Fibroblast of skin of right biceps (primary cell): Measurements from ENCODE around the gene ARL15.
A peak's percentile ranks its signal among the peaks of the same experiment; 100 is the strongest.
"Not testable (repeated sequence)": the region's sequence is repeated elsewhere in the genome, so short reads cannot be mapped to it uniquely, and the experiment has no call there.

ENCODE experiments used
- DNase-seq: peaks from one replicate; pipeline ENCODE4 v3.0.0-alpha.2; 2013

ARL15 gene

DNA sequence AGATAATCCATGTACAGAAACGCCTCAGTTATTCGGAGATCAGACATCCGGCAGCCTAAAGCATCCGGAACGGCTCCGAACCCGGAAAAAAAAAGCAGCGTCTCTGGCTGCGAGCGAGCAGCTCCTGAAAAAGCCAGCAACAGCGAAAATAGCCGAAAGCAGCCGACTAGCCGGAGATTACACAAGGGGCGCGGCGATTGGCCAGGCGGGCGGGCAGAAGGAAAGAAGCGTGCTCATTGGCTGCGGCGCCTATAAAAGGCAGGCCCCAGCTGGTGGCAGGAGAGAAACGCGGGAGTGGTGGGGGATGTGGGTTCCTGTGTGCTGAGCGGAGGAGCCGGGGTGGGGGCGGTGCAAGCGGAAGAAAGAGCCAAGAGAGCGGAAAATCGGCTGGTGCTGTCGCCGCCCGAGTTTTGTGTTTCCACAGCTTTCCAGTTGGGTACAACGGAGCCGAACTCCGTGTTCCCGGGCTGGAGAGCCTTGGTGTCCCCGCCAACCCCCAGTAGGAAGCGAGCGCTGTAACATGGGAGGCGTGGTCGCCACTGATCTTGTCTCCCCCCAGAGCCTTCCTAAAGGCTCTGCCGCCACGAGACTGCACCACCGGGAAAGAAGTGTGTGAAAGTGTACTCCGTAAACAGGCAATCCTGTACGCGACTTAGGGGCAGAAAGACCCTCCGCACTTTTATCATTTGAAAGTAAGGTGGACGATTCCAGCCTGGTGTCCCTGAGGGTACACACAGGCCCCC lies at the start of gene ARL15:
ARL15 (minus strand) TSS at position 141 of the 743 bp plus-strand sequence.
- peak; percentile 99 for DNase-seq

DNA sequence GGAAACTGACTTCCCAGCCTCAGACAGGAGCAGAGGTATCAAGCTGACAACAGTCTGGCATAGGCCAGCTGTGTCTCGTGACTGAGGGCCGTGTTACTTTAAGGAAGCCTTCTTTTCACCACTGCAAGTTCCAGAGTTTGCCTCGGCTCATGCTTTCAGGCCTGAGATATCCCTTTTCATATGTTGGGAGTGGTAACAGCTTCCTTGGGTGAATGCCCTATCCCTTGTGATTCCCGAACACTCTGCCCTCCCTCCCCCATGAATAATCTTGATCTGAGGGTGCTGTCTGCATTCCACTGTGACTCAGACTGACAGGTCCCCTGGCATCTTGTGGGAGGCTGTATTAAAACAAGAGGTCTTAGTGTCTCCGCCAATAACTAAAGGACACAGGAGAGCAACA lies 49.7 kb upstream of the ARL15 start:
- peak; percentile 79 for DNase-seq

DNA sequence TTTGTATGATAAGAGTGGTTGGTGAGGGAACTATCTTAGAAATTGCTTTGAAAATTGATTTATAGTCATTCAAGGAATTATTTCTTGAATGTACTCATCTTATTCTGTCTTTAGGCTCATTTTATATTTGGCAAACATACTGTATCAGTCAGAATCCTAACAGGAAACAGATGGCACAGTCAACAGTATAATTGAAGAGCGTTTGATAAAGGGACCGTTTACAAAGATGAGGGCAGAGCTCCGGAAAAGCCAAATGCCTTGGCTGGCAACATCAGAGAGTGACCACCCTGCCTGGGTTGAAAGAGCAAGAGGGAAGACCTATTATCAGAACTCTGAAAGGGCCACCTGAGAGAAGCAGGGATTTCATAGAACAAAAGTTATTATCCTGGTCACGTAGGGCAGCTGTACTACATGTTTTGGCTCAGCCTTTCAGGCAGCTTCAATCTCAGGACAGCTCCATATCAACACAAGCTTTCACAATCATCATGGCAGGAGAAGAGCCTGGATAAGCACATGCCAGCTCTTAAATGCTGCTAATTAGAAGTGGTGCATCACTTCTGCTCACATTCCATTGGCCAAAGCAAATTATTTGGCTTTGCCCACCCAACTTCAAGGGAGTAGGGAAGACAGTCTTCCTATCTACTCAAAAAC lies 47.2 kb upstream of the ARL15 start:
- DNase-seq, result peak; percentile 14

GRCh38 chr5:54353933-54354564 lies 43.7 kb upstream of the ARL15 start:
- DNase-seq, result not testable (repeated sequence)

- not testable (repeated sequence) for DNase-seq
Measured at GRCh38 chr5:54352580-54352979, 42.2 kb upstream of the ARL15 start.

DNA sequence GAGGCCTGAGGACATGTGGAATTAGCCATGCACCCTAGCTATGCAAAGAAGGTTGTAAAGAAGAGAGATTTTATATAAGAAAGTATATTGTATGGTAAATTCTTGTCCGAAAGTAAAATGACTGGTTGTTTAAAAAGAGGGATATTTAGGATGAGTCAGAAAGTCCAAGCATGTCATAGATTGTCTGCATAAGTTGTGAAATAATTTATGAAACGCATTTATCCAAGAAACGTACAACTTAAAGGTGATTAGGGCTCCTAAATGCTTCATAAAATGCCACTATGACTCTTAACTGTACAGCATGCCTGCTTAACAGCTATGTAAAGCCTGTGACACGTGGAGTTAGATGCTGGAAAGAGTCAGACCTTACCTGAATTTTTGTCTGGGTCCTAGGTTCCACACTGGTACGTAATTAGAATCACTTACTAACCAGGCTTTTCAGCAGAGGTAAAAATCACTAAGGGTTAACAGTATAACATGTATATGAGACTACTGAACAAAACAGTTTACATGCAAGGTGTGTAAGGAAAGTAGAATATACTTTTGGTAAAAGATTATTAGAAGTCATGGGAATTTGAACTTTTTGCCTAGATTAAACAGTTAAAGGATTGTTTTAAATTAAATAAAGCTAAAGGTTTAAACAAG lies 37.0 kb upstream of the ARL15 start:
- DNase-seq, result peak; percentile 14

DNA sequence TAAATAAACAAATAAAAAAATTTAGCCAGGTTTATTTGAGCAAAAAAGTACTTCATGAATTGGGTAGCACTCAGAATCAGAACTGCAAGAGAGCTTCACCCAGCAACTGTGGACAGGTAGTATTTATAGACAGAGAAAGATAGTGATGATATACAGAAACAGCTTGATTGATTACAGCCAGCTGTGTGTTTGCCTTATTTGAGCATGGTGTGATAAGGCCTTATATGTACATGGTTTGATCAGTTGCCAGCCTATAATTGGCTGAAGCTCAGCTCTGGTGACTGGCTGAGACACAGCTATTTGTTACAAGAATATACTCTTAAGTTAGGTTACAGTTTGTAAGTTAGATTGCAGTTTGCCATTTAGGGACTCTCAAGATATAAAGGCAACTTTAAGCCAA lies 34.3 kb upstream of the ARL15 start:
- DNase-seq, result peak; percentile 42

- no peak for DNase-seq
Measured at GRCh38 chr5:54341971-54342370, 31.6 kb upstream of the ARL15 start.

DNA sequence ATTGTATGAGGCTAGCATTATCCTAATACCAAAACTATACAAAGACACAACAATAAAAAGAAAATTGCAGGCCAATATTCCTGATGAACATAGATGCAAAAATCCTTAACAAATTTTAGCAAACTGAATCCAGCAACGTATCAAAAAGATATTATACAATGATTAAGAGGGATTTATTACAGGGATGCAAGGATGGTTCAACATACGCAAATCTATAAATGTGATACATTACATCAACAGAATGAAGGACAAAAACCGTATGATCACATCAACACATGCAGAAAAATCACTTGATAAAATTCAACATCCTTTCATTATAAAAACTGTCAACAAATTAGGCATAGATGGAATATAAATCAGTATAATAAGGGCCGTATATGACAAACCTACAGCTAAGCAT lies 27.1 kb upstream of the ARL15 start:
- no peak for DNase-seq

DNA sequence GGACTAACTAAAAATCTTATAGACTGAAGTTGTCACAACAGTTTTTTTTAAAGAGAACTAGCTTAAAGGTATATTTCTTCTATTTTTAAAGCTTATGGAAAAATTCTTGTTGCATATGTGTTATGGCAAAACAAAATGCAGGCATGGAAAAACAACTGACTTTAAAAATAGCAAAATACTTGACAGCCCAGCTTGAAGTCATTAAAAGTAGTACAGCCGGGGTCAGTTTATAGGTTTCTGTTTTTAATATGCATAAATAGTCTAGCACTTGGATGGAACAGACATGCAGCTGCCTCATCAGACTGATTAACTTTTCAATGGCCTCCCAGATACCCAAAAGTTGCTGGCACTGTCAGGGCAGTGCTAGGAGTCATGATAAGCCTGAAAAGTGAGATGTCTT lies 22.3 kb upstream of the ARL15 start:
- no peak for DNase-seq

DNA sequence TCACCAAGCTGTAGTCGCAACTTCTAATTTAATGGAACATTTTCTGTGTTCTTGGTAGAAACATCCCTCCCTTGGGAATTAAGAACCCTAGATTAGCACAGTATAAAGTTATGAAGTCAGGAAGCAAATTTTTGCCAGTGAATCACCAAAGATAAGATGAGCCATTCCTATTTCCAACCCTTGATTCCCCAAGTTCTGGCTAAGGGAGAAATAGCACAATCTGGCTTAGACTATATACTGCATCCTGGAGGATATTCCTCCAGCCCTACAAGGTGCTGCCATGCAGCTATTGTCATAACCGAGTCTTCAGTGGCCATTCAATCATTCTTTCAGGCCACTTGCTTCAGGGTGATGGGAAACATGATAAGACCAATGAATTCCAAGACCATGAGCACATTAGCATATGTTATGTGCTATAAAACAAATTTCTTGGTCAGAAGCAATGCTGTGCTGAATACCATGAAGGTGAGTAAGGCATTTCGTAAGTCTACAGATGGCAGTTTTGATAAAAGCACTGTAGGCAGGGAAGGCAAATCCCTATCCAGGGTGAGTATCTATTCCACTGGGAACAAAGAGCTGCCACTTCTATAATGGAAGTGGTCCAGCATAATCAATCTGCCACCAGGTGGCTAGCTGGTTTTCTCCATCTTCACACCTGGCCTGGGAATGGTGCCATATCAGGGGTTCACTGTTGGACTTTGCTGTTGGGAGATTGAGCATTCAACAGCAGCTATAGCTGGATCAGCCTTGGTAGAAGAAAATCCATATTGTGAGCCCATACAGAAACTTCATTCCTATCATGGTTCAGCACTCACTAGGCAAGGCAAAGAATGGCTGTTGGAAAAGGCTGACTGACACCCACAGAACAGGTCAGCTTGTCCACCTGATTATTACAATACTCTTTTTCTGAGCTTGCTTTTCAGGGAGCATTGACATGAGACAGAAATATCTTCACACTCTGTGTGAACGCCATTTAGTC lies 19.6 kb upstream of the ARL15 start:
- DNase-seq, result peak; percentile 99

GRCh38 chr5:54326662-54327270 lies 16.4 kb upstream of the ARL15 start:
- DNase-seq, result no peak

DNA sequence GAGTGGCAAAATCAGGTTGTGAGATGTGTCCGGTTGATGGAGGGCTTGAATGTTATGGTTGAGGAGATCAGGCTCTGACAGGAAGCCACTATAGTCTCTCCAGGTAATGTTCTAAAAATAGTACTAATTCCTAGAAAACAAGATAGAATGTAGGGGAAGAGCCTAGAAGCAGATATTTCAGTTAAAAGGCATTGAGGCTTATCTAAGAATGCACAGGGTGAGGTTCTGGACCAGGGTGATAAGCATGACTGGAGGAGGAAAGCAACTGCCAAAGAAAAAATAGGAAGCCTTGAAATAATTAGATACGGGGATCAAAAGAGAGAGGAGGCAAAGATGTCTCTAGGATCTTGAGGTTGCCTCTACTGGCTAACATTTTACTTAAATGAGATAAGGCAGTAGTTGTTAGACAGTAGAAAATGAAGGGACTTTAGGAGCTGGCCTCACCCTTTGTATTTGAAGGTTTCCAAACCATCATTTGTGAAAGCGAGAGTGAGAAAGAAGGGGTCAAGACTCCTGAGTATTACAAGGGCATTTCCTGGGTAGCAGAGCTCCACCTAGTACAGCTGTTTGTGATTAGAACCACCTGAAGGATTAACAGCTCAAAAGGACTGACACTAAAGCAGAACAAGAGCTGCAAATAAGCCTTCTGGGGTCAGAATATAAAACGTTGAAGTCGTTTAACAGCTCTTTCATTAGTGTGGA lies 15.4 kb upstream of the ARL15 start:
- DNase-seq, result no peak

DNA sequence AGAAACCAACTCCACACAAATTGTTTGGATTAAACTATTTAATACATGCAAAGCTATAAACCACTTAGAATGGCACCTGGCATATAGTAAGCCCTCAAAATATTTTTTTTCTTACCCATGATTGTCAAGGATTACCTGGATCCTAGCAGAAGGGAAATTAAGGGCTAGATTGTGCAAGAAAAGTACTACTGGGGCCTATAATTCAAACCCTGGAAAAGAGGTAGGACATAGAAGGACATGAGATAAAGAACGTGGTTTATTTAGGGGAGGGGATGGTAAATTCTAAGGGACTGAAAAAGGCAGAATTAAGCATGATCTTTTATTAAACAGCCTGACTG lies 14.9 kb upstream of the ARL15 start:
- DNase-seq, result no peak

DNA sequence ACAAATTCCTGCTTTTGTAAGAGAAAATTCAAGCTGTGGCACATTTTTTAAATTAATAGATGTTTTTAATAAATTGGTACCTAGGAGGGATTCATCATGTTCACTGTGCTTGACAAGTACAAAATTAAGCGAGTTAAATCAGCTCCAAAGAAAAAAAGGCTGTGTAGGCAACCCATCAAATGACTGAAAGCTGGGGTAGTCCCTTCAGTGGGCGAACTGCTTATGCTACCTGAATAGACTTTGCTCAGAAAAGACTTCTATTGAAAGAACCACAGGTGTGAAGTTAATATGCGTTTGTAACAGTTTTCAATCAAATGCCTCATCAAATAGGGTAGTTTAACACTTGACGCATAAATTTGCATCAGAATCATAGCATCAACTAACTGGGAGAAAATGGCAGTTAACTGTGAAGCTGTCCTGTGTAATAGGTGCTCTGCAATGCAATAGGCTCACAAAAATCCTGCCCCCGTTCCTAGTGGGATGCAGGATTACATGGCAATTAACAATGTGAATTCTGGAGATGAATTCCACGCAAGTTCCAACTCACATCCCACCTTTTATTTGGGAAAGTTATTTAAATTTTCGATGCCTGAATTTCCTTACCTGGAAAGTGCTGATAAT lies 14.4 kb upstream of the ARL15 start:
- no peak for DNase-seq

DNA sequence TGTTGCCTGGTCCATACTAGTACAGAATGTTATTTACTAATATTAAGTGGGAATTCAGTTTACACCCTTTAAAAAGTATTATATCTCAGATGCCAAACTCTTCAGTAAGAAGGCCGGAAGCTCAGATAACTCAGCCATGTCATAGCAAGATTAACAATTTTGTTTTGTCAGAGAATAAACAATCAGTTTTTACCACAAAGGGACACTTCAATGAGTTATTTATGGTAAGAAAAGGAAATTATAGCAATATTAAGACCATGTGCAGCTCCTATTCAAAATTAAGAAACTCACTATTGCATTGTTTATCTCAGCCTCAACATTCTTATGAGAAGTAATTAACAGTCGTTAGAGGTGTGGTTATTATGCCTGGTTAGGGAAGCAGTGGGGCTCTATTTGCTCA lies 13.1 kb upstream of the ARL15 start:
- no peak for DNase-seq

GRCh38 chr5:54320256-54320655 lies 9.9 kb upstream of the ARL15 start:
- no peak for DNase-seq

GRCh38 chr5:54317511-54318260 lies 7.3 kb upstream of the ARL15 start:
- DNase-seq, result peak; percentile 26

DNA sequence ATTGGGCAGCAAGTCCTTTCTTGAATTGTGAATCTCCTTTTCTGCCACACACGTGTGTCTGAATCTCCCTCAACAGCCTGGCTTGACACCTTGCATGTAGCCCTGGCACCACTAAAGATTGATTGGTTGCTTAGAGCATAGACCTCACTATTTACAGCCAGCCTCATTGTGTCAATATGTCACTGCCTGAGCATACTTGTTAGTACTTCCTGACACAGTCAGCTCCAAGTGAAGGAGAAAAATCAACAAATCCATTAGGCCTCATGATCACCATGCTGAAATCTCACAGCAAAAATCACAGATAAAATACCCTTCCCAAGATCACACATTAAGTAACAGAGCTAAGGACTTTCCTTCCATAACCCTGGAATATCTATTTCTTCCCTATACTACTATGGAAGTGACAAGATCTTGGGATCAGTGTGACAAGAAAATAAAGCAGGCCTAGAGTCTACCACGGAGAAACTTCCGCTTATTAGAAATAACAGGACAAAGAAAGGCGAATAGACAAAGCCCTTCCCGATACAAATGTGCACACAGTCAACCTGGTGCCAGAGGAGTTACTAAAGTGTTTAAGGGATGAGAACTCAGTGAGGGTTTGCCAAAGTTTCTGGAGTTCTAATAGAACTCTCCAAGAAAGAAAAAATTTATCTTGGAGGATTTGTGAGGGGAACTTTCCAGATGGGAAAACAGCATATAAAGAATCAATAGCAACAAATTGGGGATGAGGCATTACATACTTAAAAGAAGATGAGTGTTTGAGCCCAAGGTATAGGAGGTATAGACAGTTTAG lies 5.6 kb upstream of the ARL15 start:
- no peak for DNase-seq
